IPS-11a (cell line): ENCODE measurements around the gene GPRC6A.
"Not testable (repeated sequence)": the region's sequence is repeated elsewhere in the genome, so short reads cannot be mapped to it uniquely, and the experiment has no call there.

Source experiments
- H3K4me3 ChIP-seq: one replicate; pipeline ENCODE4 v1.5.1; 2013; ENCODE audit warnings: low read depth, low read length, control low read depth

Gene GPRC6A, protein sequence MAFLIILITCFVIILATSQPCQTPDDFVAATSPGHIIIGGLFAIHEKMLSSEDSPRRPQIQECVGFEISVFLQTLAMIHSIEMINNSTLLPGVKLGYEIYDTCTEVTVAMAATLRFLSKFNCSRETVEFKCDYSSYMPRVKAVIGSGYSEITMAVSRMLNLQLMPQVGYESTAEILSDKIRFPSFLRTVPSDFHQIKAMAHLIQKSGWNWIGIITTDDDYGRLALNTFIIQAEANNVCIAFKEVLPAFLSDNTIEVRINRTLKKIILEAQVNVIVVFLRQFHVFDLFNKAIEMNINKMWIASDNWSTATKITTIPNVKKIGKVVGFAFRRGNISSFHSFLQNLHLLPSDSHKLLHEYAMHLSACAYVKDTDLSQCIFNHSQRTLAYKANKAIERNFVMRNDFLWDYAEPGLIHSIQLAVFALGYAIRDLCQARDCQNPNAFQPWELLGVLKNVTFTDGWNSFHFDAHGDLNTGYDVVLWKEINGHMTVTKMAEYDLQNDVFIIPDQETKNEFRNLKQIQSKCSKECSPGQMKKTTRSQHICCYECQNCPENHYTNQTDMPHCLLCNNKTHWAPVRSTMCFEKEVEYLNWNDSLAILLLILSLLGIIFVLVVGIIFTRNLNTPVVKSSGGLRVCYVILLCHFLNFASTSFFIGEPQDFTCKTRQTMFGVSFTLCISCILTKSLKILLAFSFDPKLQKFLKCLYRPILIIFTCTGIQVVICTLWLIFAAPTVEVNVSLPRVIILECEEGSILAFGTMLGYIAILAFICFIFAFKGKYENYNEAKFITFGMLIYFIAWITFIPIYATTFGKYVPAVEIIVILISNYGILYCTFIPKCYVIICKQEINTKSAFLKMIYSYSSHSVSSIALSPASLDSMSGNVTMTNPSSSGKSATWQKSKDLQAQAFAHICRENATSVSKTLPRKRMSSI

GRCh38 chr6:116828983-116829382 lies at the start of gene GPRC6A:
Gene GPRC6A (minus strand): TSS chr6:116829083. CDS start chr6:116829013, 70 bp downstream.
- no peak within 1 kb of the TSS for H3K4me3 ChIP-seq

DNA sequence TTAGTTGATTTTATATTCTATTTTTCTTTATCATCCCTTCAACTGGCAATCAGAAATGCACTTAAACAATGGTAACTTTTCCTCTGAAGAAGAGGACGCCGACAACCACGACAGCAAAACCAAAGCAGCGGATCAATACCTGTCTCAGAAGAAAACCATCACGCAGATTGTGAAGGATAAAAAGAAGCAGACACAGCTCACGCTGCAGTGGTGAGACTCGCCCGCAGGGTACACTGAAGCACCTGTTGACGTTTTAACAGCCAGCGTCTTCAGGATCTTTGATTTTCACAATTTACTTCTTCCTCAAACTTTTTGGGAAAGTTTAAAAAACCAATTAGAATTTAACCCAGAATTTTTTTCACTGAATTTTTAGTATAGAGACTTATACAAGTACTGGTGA lies 48.9 kb upstream of the GPRC6A start:
- peak overlapping the region; percentile 42 for H3K4me3 ChIP-seq

- peak within 1 kb of the TSS; percentile 47 for H3K4me3 ChIP-seq
These were observed 48.0 kb upstream of the GPRC6A start, which contains the start of gene RFX6 for GRCh38 chr6:116876635-116877611. Gene RFX6 (plus strand): TSS chr6:116877242. CDS start chr6:116877276, 34 bp downstream.

GRCh38 chr6:116876107-116876506 lies 47.2 kb upstream of the GPRC6A start:
- H3K4me3 ChIP-seq: peak overlapping the region; percentile 47

- no peak overlapping the region for H3K4me3 ChIP-seq
These were observed 43.9 kb upstream of the GPRC6A start for GRCh38 chr6:116872771-116873170.

DNA sequence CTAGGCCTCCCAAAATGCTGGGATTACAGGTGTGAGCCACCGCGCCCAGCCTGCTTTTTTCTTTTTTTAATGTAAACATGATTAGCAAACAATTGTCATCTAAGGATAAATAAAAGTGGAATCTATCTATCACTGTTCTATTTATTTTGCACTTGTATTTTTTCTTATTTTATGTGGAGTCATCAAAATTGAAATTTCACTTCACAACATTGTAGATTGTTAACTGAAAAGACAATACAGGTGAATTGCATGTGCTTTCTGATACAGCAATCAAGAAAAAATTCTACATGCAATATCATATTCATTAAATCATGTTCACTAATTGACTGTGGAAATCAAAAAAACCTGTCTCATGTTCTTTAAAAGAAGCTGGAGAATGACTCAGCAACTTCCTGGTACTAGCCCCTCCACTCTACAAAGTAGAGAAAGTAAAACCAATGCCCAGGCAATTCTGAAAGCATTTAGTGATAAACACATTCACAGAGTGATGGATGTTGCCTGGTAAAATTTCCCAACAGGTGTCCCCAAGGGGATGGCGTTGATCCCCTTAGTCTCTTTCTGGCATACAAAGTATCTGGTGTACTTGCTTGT lies 37.5 kb upstream of the GPRC6A start:
- no peak overlapping the region for H3K4me3 ChIP-seq

DNA sequence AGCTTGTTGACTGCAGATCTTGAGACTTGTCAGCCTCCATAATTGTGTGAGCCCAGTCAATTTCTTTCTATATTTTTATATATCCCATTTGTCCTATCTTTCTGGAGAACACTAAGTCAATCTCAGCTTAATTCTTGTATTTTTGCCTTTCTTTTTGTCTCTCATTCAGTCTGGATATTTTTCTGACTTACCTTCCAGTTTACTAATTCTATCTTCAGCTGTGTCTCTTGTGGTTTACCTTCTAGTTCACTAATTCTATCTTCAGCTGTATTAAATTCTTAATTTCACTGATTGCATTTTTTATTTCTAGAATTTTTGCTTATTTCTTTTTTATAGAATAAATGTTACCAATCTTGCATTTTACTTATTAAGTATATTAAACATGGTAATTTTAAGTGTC lies 30.4 kb upstream of the GPRC6A start:
- H3K4me3 ChIP-seq: no peak overlapping the region

GRCh38 chr6:116858060-116858459 lies 29.2 kb upstream of the GPRC6A start:
- no peak overlapping the region for H3K4me3 ChIP-seq

- H3K4me3 ChIP-seq: no peak overlapping the region
These were observed 18.3 kb upstream of the GPRC6A start for GRCh38 chr6:116847227-116847626.

- H3K4me3 ChIP-seq: no peak overlapping the region
These were observed 13.6 kb upstream of the GPRC6A start for GRCh38 chr6:116842459-116842858.

GRCh38 chr6:116840091-116840490 lies 11.2 kb upstream of the GPRC6A start:
- H3K4me3 ChIP-seq: no peak overlapping the region

- H3K4me3 ChIP-seq: no peak overlapping the region
These were observed 7.9 kb upstream of the GPRC6A start for GRCh38 chr6:116836606-116837342.

DNA sequence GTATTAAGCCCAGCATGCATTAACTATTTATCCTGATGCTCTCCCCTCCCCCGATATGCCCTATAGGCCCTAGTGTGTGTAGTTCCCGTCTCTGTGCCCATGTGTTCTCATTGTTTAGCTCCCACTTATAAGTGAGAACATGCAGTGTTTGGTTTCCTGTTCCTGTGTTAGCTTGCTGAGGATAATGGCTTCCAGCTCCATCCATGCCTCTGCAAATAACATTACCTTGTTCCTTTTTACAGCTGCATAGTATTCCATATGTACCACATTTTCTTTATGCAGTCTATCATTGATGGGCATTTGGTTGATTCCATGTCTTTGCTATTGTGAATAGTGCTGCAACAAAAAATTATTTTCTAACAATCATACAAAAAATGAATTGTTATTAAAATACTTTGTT lies 5.6 kb upstream of the GPRC6A start:
- not testable (repeated sequence) for H3K4me3 ChIP-seq

- H3K4me3 ChIP-seq: no peak overlapping the region
These were observed 1.2 kb downstream of the GPRC6A start for GRCh38 chr6:116827561-116828240.

GRCh38 chr6:116816336-116816735 lies 12.5 kb downstream of the GPRC6A start:
- H3K4me3 ChIP-seq: not testable (repeated sequence)

DNA sequence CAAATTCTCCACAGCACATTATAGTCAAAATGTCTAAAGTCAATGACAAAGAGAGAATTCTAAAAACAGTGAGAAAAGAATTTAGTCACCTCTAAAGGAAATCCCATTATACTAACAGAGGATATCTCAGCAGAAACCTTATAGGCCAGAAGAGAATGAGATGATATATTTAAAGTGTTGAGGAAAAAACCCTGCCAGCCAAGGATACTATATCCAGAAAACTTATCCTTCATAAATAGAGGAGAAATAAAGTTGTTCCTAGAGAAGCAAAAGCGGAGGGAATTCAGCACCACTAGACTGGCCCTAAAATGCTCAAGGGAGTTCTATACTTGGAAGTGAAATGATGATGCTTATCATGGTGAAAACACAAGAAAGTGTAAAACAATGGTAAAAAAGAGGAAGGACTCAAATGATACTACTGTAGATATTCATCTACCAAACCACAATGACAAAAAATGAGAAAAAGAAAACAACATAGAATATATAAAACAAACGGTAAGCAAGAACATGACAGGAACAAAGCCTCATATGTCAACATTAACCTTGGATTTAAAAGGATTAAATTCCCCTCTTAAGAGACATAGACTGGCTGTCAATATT lies 16.7 kb downstream of the GPRC6A start:
- H3K4me3 ChIP-seq: no peak overlapping the region

DNA sequence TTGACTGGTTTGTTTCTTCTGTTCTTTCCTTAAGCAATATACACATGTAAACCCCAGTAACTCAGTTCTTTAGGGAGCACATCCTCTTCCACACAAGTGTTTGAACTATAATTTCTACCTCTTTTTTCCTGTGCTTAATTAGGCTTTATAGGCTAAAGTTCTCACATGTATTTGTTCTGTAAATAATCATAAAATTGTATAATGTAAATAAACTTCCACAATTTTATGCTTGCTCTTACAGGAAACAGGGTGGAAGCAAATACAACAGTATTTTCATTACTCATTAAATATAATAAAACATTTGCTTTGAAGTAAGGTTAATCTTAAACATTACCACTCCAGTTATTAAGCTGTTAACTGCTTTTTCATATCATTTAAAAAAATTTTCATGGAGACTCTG lies 26.9 kb downstream of the GPRC6A start:
- no peak overlapping the region for H3K4me3 ChIP-seq

DNA sequence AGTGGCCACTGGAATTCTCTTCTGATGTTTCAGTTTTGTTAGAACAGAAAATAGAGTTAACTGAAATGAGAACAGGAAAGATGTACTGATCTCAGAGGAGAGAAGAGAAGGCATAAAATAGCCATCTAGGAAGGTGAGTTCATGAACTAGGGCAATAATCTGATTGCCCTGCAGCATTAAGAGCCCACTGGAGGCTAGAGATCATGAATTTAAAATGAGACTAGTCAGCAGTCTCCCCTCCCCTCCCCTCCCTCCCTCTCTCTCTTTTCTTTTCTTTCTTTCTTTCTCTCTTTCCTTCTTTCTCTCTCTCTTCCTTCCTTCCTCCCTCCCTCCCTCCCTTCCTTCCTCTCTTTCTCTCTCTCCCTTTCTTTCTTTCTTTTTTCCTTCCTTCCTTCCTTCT lies 28.9 kb downstream of the GPRC6A start:
- no peak overlapping the region for H3K4me3 ChIP-seq

- H3K4me3 ChIP-seq: no peak overlapping the region
These were observed 31.3 kb downstream of the GPRC6A start for GRCh38 chr6:116797585-116797984.
